Naive thymus-derived CD8-positive, alpha-beta T cell (primary cell): Measurements from ENCODE around the gene FAM181A. TPM values are rescaled to one million over a fixed set of nuclear protein-coding genes. Genes with fewer than 3 reads are reported as not detected.

ENCODE experiments used
- ATAC-seq, 2 donors: fragments of 150-1000 bp; cut with Tn5 transposase in 1 of 2; sonication (Bioruptor Pico), chemical (Tn5 transposase) in 1 of 2; 1 replicate in 1 of 2; 2 replicates in 1 of 2; pipeline ENCODE4 v1.10.0; 2021; ENCODE audit warnings: mild to moderate bottlenecking in 2 of 2, moderate library complexity in 2 of 2
- POLR2A ChIA-PET: fragments of 350-600 bp; sonication (Branson Sonifier 250); formaldehyde crosslinking; loops from one replicate; lab custom pipeline; 2021; ENCODE audit warnings: antibody characterized with exemption; lab: Charles Lee
- DNase-seq, 10 donors: peaks; one replicate each; pipeline versions ENCODE4 v3.0.0 to v3.0.0-alpha.2; 2020 to 2022
- H3K27ac Mint-ChIP-seq, 10 donors: one replicate each; pipeline ENCODE4 v1.8.0; 2020 to 2022; ENCODE audit warnings: mild to moderate bottlenecking in 10 of 10, mixed read lengths in 10 of 10, moderate library complexity in 4 of 10, inconsistent platforms in 1 of 10
- H3K27me3 Mint-ChIP-seq, 5 donors: one replicate each; pipeline ENCODE4 v1.8.0; 2021 to 2022; ENCODE audit warnings: mixed read lengths in 5 of 5
- H3K36me3 Mint-ChIP-seq, 3 donors: one replicate each; pipeline ENCODE4 v1.8.0; 2020 to 2022; ENCODE audit warnings: mixed read lengths in 3 of 3, mild to moderate bottlenecking in 2 of 3, inconsistent platforms in 1 of 3
- H3K4me1 Mint-ChIP-seq, 4 donors: one replicate each; pipeline ENCODE4 v1.8.0; 2021 to 2022; ENCODE audit warnings: mixed read lengths in 4 of 4
- H3K4me3 Mint-ChIP-seq, 10 donors: one replicate each; pipeline ENCODE4 v1.8.0; 2020 to 2022; ENCODE audit warnings: mild to moderate bottlenecking in 10 of 10, mixed read lengths in 10 of 10, moderate library complexity in 6 of 10, inconsistent platforms in 1 of 10
- H3K9me3 Mint-ChIP-seq, 9 donors: one replicate each; pipeline ENCODE4 v1.8.0; 2020 to 2022; ENCODE audit warnings: mixed read lengths in 9 of 9, mild to moderate bottlenecking in 3 of 9, inconsistent platforms in 1 of 9, moderate library complexity in 1 of 9
- polyA plus RNA-seq, 3 donors: library from polyadenylated mRNA; unstranded; fragments of 300-500 nt; fragmentation: Illumina TruSeq; gene quantifications; one replicate each; pipeline ENCODE4 v1.2.3, GENCODE V29; 2021
- total RNA-seq, 8 experiments: library from RNA in 2 of 8; stranded (reverse) in 2 of 8; gene quantifications; one replicate each; pipeline ENCODE4 v1.2.3 and lab custom pipeline; 2021 to 2026

Gene FAM181A
- total RNA-seq (not detected), polyA plus RNA-seq (not detected), total RNA-seq (lab: John Stamatoyannopoulos, UW) (0 to 0.17 (median 0) reads per million in 6 experiments)

- Mint-ChIP-seq H3K27ac (no peak within 1 kb of the TSS), H3K36me3 (no peaks in the 10 kb centered on the region), H3K4me3 (no peak within 1 kb of the TSS), H3K4me1 (no peaks in the 10 kb centered on the region), H3K27me3 (no peaks in the 10 kb centered on the region), H3K9me3 (no peaks in the 10 kb centered on the region)
- DNase-seq (peak in 1 of 10 donors; percentile 52), ATAC-seq (no peak)
- POLR2A ChIA-PET, result no interaction called here
Observed at GRCh38 chr14:93926873-93927799, at the start of gene FAM181A. FAM181A (plus strand) TSS chr14:93927344; CDS start chr14:93928286, 942 bp downstream.

- ATAC-seq, result no peak
- Mint-ChIP-seq H3K27ac (no peak overlapping the region), H3K4me1 (peaks cover 0 to 8% (median 1%) of the 10 kb centered on the region in 4 donors), H3K9me3 (peaks cover 0 to 24% (median 9%) of the 10 kb centered on the region in 9 donors), H3K4me3 (no peak overlapping the region), H3K27me3 (peaks cover 9 to 48% (median 13%) of the 10 kb centered on the region in 5 donors), H3K36me3 (peaks cover 0 to 4% (median 0%) of the 10 kb centered on the region in 3 donors)
- no peak for DNase-seq
- POLR2A ChIA-PET, result no interaction called here
Observed at GRCh38 chr14:93878212-93878611, 48.9 kb upstream of the FAM181A start.

- ATAC-seq, result no peak
- Mint-ChIP-seq H3K36me3 (peaks cover 0 to 4% (median 0%) of the 10 kb centered on the region in 3 donors), H3K4me3 (no peak overlapping the region), H3K9me3 (peaks cover 0 to 21% (median 9%) of the 10 kb centered on the region in 9 donors), H3K27me3 (peaks cover 9 to 41% (median 10%) of the 10 kb centered on the region in 5 donors), H3K4me1 (peaks cover 0 to 8% (median 1%) of the 10 kb centered on the region in 4 donors), H3K27ac (no peak overlapping the region)
- DNase-seq, result no peak
- POLR2A ChIA-PET, result no interaction called here
Observed at GRCh38 chr14:93878871-93879270, 48.3 kb upstream of the FAM181A start.

GRCh38 chr14:93879362-93879983 lies 47.7 kb upstream of the FAM181A start:
- H3K4me3 Mint-ChIP-seq, result no peak overlapping the region
- peaks cover 0 to 4% (median 0%) of the 10 kb centered on the region in 3 donors for H3K36me3 Mint-ChIP-seq
- POLR2A ChIA-PET, result no interaction called here
- H3K27me3 Mint-ChIP-seq, result peaks cover 6 to 35% (median 8%) of the 10 kb centered on the region in 5 donors
- ATAC-seq (no peak), DNase-seq (no peak)
- no peak overlapping the region for H3K27ac Mint-ChIP-seq
- H3K9me3 Mint-ChIP-seq, result peaks cover 0 to 16% (median 6%) of the 10 kb centered on the region in 9 donors
- peaks cover 0 to 8% (median 1%) of the 10 kb centered on the region in 4 donors for H3K4me1 Mint-ChIP-seq

- Mint-ChIP-seq H3K4me3 (no peak overlapping the region), H3K27ac (no peak overlapping the region), H3K36me3 (peaks cover 0 to 4% (median 0%) of the 10 kb centered on the region in 3 donors), H3K4me1 (peaks cover 0 to 12% (median 7%) of the 10 kb centered on the region in 4 donors), H3K9me3 (peaks cover 0 to 21% (median 9%) of the 10 kb centered on the region in 9 donors), H3K27me3 (peaks cover 6 to 32% (median 10%) of the 10 kb centered on the region in 5 donors)
- no peak for DNase-seq
- POLR2A ChIA-PET, result no interaction called here
- ATAC-seq, result no peak
Observed at GRCh38 chr14:93880021-93880820, 46.9 kb upstream of the FAM181A start.

GRCh38 chr14:93884950-93885349 lies 42.2 kb upstream of the FAM181A start:
- no peak overlapping the region for H3K4me3 Mint-ChIP-seq
- H3K27ac Mint-ChIP-seq, result no peak overlapping the region
- peaks cover 0 to 11% (median 0%) of the 10 kb centered on the region in 3 donors for H3K36me3 Mint-ChIP-seq
- H3K27me3 Mint-ChIP-seq, result peaks cover 13 to 38% (median 25%) of the 10 kb centered on the region in 5 donors
- peaks cover 0 to 7% (median 5%) of the 10 kb centered on the region in 4 donors for H3K4me1 Mint-ChIP-seq
- peaks cover 7 to 25% (median 14%) of the 10 kb centered on the region in 9 donors for H3K9me3 Mint-ChIP-seq
- POLR2A ChIA-PET, result no interaction called here
- DNase-seq (no peak), ATAC-seq (no peak)

- DNase-seq (no peak), ATAC-seq (no peak)
- H3K36me3 Mint-ChIP-seq, result peaks cover 0 to 7% (median 0%) of the 10 kb centered on the region in 3 donors
- POLR2A ChIA-PET, result no interaction called here
- peaks cover 0 to 7% (median 5%) of the 10 kb centered on the region in 4 donors for H3K4me1 Mint-ChIP-seq
- H3K9me3 Mint-ChIP-seq, result peaks cover 5 to 20% (median 8%) of the 10 kb centered on the region in 9 donors
- H3K27ac Mint-ChIP-seq, result no peak overlapping the region
- no peak overlapping the region for H3K4me3 Mint-ChIP-seq
- peaks cover 16 to 49% (median 32%) of the 10 kb centered on the region in 5 donors for H3K27me3 Mint-ChIP-seq
Observed at GRCh38 chr14:93888995-93889394, 38.1 kb upstream of the FAM181A start.

DNA sequence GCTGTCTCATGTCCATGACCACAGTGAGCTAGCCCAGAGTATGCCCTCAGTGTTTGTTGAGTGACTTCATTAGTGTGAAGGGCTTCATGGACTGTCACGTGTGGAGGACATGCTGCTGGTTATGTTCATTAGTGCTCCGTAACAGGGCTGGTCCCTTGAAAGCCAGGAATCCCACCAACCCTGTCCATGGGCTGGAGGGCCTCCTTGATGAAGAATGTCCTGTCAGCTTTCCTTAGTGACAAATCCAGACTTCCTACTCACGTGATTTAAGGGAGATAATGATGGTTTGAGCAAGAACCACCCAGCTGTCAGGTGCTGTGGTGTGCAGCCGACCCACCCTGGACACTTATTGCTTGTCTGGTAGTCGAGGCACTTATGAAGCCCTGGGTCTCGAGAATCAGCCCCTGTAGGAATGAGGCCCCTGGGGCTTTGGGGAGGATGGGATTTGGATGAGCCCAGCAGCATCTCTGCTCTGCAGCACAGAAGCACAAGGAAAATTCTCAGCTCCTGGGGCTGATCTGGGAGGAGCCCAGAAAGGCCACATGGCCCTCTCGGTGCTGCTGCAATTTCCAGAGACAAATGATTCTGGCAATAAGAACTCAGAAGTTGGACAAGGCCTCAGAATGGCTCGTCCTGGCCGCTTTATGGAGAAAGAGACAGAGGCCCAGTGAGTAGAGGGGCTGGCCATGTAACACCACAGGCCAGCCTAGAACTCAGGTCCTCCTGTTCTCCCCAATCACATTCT lies 37.2 kb upstream of the FAM181A start:
- DNase-seq, result no peak
- Mint-ChIP-seq H3K4me3 (no peak overlapping the region), H3K4me1 (peaks cover 0 to 5% (median 2%) of the 10 kb centered on the region in 4 donors), H3K36me3 (peaks cover 0 to 7% (median 0%) of the 10 kb centered on the region in 3 donors), H3K27me3 (peaks cover 15 to 49% (median 29%) of the 10 kb centered on the region in 5 donors), H3K9me3 (peaks cover 2 to 18% (median 7%) of the 10 kb centered on the region in 9 donors), H3K27ac (no peak overlapping the region)
- no peak for ATAC-seq
- POLR2A ChIA-PET, result no interaction called here

DNA sequence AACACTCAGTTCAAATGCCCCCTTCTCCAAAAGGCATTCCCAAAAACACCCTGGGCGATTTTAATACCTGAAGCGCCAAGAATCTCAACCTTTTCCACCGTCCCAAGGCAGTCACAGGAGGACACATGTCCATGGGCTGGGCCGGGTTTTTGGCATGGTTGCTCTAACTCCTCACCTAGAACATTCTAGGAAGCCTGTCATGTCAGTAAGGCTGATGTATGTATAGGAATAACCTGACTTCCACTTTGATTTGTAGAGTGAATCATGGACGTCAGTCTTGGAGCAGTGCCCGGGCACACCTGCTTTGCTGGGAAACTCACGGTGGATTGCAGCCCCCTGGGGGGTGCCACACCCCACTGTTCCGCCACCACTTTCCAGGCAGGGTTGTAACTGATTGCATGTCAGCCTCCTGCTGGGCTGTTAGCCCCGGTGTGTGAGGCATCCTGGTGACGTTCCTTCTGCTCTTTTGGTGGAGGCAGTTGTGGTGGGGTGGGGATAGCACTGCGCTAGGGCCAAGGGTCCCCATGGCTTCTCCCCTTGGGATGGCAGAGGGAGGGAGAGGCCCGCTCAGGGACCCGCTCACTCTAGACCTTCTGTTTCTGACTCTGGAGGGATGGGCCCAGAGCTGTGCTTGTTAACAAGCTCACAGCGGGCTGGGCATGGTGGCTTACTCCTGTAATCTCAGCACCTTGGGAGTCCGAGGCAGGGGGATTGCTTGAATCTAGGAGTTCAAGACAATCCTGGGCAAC lies 35.2 kb upstream of the FAM181A start:
- peaks cover 0 to 3% (median 2%) of the 10 kb centered on the region in 9 donors for H3K9me3 Mint-ChIP-seq
- POLR2A ChIA-PET, result interaction anchor here (0.6 kb wide), 1 partner anchor 714 kb away, joined by 3 read pairs; no protein-coding TSS in a partner anchor

GRCh38 chr14:93892505-93892839 lies 34.7 kb upstream of the FAM181A start:
- no peak overlapping the region for H3K4me3 Mint-ChIP-seq
- H3K4me1 Mint-ChIP-seq, result peaks cover 0 to 3% (median 0%) of the 10 kb centered on the region in 4 donors
- H3K9me3 Mint-ChIP-seq, result peaks cover 0 to 2% (median 0%) of the 10 kb centered on the region in 9 donors
- DNase-seq, result no peak
- H3K27ac Mint-ChIP-seq, result no peak overlapping the region
- no peak for ATAC-seq
- H3K27me3 Mint-ChIP-seq, result peaks cover 12 to 40% (median 21%) of the 10 kb centered on the region in 5 donors
- POLR2A ChIA-PET, result interaction anchor here (0.6 kb wide), 1 partner anchor 715 kb away, joined by 3 read pairs; no protein-coding TSS in a partner anchor
- H3K36me3 Mint-ChIP-seq, result no peaks in the 10 kb centered on the region

More for the DNA sequence above, 35.2 kb upstream of the FAM181A start:
- ATAC-seq (no peak), DNase-seq (no peak)
- peaks cover 12 to 40% (median 24%) of the 10 kb centered on the region in 5 donors for H3K27me3 Mint-ChIP-seq
- no peak overlapping the region for H3K4me3 Mint-ChIP-seq
- no peaks in the 10 kb centered on the region for H3K36me3 Mint-ChIP-seq
- H3K27ac Mint-ChIP-seq, result no peak overlapping the region
- H3K4me1 Mint-ChIP-seq, result peaks cover 0 to 3% (median 0%) of the 10 kb centered on the region in 4 donors
